CD8-positive, alpha-beta memory T cell (primary cell): ENCODE data around the gene PPP6C. TPM values are rescaled to one million over a fixed set of nuclear protein-coding genes. Genes with fewer than 3 reads are reported as not detected.
"Not testable (repeated sequence)": the region's sequence is repeated elsewhere in the genome, so short reads cannot be mapped to it uniquely, and the experiment has no call there.

ENCODE experiments used
- CTCF ChIA-PET: fragments of 350-600 bp; sonication (Branson Sonifier 250); formaldehyde crosslinking; loops from one replicate; lab custom pipeline; 2021; ENCODE audit warnings: antibody characterized with exemption; lab: Charles Lee
- POLR2A ChIA-PET: fragments of 350-600 bp; sonication (Branson Sonifier 250); formaldehyde crosslinking; loops from one replicate; lab custom pipeline; 2021; ENCODE audit warnings: antibody characterized with exemption; lab: Charles Lee
- DNase-seq, 5 donors: peaks; one replicate each; pipeline versions ENCODE4 v3.0.0 to v3.0.0-alpha.2; 2020 to 2022; ENCODE audit warnings: mixed read lengths in 1 of 5
- H3K27ac ChIP-seq: one replicate; pipeline ENCODE4 v1.7.0; 2013; ENCODE audit warnings: low read depth, mild to moderate bottlenecking, low read length, moderate library complexity
- H3K27me3 ChIP-seq: 2 replicates; pipeline ENCODE4 v1.7.0; 2013; ENCODE audit warnings: low read length, mild to moderate bottlenecking; ENCODE audit not compliant: insufficient read depth, poor library complexity, severe bottlenecking
- H3K36me3 ChIP-seq: 2 replicates; pipeline ENCODE4 v1.7.0; 2013; ENCODE audit warnings: mild to moderate bottlenecking, low read length, moderate library complexity; ENCODE audit not compliant: insufficient read depth
- H3K4me1 ChIP-seq: 2 replicates; pipeline ENCODE4 v1.7.0; 2013; ENCODE audit warnings: mild to moderate bottlenecking, low read length, moderate library complexity; ENCODE audit not compliant: insufficient read depth
- H3K4me3 ChIP-seq: 2 replicates; pipeline ENCODE4 v1.7.0; 2013; ENCODE audit warnings: mild to moderate bottlenecking, low read length
- H3K9me3 ChIP-seq: 2 replicates; pipeline ENCODE4 v1.7.0; 2013; ENCODE audit warnings: mild to moderate bottlenecking, low read length
- H3K27ac Mint-ChIP-seq, 8 donors: one replicate each; pipeline ENCODE4 v1.8.0; 2020 to 2021; ENCODE audit warnings: mixed read lengths in 8 of 8, mild to moderate bottlenecking in 6 of 8, inconsistent platforms in 3 of 8, moderate library complexity in 3 of 8
- H3K27me3 Mint-ChIP-seq, 2 donors: one replicate each; pipeline ENCODE4 v1.8.0; 2020 to 2021; ENCODE audit warnings: mixed read lengths in 2 of 2, mild to moderate bottlenecking in 1 of 2, moderate library complexity in 1 of 2
- H3K36me3 Mint-ChIP-seq, 3 donors: one replicate each; pipeline ENCODE4 v1.8.0; 2020 to 2021; ENCODE audit warnings: mixed read lengths in 3 of 3, inconsistent platforms in 1 of 3, mild to moderate bottlenecking in 1 of 3
- H3K4me1 Mint-ChIP-seq, 3 donors: one replicate each; pipeline ENCODE4 v1.8.0; 2020 to 2021; ENCODE audit warnings: mixed read lengths in 3 of 3, inconsistent platforms in 1 of 3, mild to moderate bottlenecking in 1 of 3
- H3K4me3 Mint-ChIP-seq, 7 donors: one replicate each; pipeline ENCODE4 v1.8.0; 2020 to 2021; ENCODE audit warnings: mixed read lengths in 7 of 7, mild to moderate bottlenecking in 6 of 7, moderate library complexity in 4 of 7, inconsistent platforms in 2 of 7
- H3K9me3 Mint-ChIP-seq, 5 donors: one replicate each; pipeline ENCODE4 v1.8.0; 2020 to 2022; ENCODE audit warnings: mixed read lengths in 5 of 5, mild to moderate bottlenecking in 3 of 5, moderate library complexity in 2 of 5, inconsistent platforms in 1 of 5
- polyA plus RNA-seq: library from polyadenylated mRNA; unstranded; fragments of 300-500 nt; fragmentation: Illumina TruSeq; gene quantifications from one replicate; pipeline ENCODE4 v1.2.3, GENCODE V29; 2021
- total RNA-seq, 2 experiments: library from RNA; stranded (reverse); gene quantifications; one replicate each; pipeline ENCODE4 v1.2.3, GENCODE V29; 2021

PPP6C gene
- total RNA-seq (10 to 100 TPM; 48.9 to 50.5 TPM), polyA plus RNA-seq (56.2 TPM)

DNA sequence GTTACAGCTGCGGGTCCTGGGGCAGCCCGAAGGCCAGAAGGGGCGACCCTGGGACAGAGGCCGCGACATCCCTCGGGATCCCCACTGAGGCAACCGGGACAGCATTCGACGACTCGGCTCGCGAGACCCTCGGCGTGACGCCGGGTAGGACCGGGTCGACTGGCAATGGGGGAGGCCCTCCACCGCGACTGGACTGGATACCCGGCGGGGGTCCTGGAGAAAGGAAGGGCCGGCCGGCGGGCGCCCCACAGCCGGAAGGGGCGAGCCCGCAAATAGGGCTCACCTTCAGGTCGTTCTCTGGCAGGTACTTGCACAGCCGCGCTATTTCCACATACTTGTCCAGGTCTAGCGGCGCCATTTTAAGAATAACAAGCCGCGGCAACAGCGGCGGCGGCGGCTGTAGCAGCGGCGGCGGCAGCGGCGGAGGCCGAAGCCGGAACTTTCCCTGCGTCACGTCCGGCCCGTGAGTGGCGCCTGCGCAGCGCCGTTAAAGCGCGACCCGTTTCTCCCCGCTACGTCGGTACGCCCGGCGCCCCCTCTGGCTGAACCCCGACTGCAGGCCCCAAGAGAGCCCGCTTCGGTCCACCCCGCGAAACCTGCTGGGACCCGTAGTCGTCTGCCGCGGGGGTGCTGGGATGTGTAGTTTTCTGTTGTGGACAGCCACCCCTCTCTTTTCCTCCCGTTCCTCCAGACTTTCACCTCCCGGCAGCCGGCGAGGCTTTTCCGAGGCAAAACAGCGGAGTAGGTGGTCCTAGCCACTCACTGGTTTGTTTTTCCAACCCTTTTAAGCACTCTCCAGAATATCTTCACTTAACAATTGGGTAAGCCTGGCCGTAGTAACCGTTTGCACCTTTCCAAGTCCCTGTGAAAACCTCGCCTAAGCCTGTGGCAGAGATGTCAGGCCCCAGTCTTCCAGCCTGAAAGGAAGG, at the start of gene PPP6C:
Gene PPP6C (minus strand): TSS at position 443 of the 929 bp plus-strand sequence. CDS start 85 bp downstream, at position 358.
- Histone ChIP-seq H3K9me3 (no peaks in the 10 kb centered on the region), H3K4me1 (peaks cover 64% of the 10 kb centered on the region), H3K36me3 (no peaks in the 10 kb centered on the region), H3K27me3 (no peaks in the 10 kb centered on the region), H3K27ac (peak within 1 kb of the TSS; percentile 97), H3K4me3 (peak within 1 kb of the TSS; percentile 98)
- H3K4me3 Mint-ChIP-seq, result peak within 1 kb of the TSS; percentile 94 to 98 (median 97)
- H3K27ac Mint-ChIP-seq, result peak within 1 kb of the TSS; percentile 89 to 99 (median 96)
- DNase-seq, result peak; percentile 96 to 98 (median 97)
- peaks cover 41 to 84% (median 71%) of the 10 kb centered on the region in 3 donors for H3K4me1 Mint-ChIP-seq
- no peaks in the 10 kb centered on the region for H3K9me3 Mint-ChIP-seq
- POLR2A ChIA-PET, result interaction anchor here (1.0 to 1.9 kb wide), 4 partner anchors 10 to 52 kb away, joined by 3 to 11 read pairs (median 9); partner anchors contain the start of gene HSPA5
- no peaks in the 10 kb centered on the region for H3K27me3 Mint-ChIP-seq
- H3K36me3 Mint-ChIP-seq, result peaks cover 0 to 26% (median 0%) of the 10 kb centered on the region in 3 donors
- CTCF ChIA-PET, result interaction anchor here (1.1 to 1.3 kb wide), 2 partner anchors 10 to 51 kb away, joined by 4 to 7 read pairs; partner anchors contain the start of genes HSPA5 and RABEPK

DNA sequence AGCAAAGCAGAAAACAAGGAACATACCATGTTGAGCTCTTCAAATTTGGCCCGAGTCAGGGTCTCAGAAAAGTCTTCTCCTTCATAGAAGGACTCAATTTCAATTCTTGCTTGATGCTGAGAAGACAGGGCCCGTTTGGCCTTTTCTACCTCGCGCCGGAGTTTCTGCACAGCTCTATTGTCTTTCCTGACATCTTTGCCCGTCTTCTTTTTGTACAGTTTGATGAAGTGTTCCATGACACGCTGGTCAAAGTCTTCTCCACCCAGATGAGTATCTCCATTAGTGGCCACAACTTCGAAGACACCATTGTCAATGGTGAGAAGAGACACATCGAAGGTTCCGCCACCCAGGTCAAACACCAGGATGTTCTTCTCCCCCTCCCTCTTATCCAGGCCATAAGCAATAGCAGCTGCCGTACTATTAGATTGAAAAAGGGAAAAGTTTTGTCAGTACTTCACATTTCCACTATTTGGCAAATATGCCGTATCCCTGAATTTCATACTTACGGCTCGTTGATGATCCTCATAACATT, 49.4 kb upstream of the PPP6C start:
- peak overlapping the region; percentile 99 for H3K27ac ChIP-seq

GRCh38 chr9:125238127-125238914, 48.7 kb upstream of the PPP6C start:
- no peak overlapping the region for H3K4me3 ChIP-seq
- peaks cover 62% of the 10 kb centered on the region for H3K4me1 ChIP-seq
- Mint-ChIP-seq H3K36me3 (peaks cover 19 to 84% (median 30%) of the 10 kb centered on the region in 3 donors), H3K4me1 (peaks cover 59 to 70% (median 59%) of the 10 kb centered on the region in 3 donors), H3K27ac (peak overlapping the region; percentile 33 to 99 (median 72)), H3K27me3 (peaks cover 0 to 13% of the 10 kb centered on the region in 2 donors), H3K4me3 (peak overlapping the region; percentile 92 to 99 (median 95)), H3K9me3 (no peaks in the 10 kb centered on the region)
- H3K27me3 ChIP-seq, result no peaks in the 10 kb centered on the region
- no peak overlapping the region for H3K27ac ChIP-seq
- ChIA-PET POLR2A (no interaction called here), CTCF (interaction anchor here (0.8 kb wide), 1 partner anchor 98 kb away, joined by 3 read pairs; no protein-coding TSS in a partner anchor)
- no peaks in the 10 kb centered on the region for H3K9me3 ChIP-seq
- DNase-seq, result peak in 1 of 5 donors; percentile 5
- H3K36me3 ChIP-seq, result peaks cover 52% of the 10 kb centered on the region

More for the DNA sequence above, 49.4 kb upstream of the PPP6C start:
- DNase-seq, result peak in 1 of 5 donors; percentile 11
- peaks cover 62% of the 10 kb centered on the region for H3K4me1 ChIP-seq
- Mint-ChIP-seq H3K36me3 (peaks cover 19 to 78% (median 27%) of the 10 kb centered on the region in 3 donors), H3K27me3 (peaks cover 0 to 13% of the 10 kb centered on the region in 2 donors), H3K4me1 (peaks cover 59 to 70% (median 59%) of the 10 kb centered on the region in 3 donors), H3K4me3 (peak overlapping the region; percentile 92 to 99 (median 95)), H3K9me3 (no peaks in the 10 kb centered on the region), H3K27ac (peak overlapping the region in 7 of 8 donors; percentile 33 to 99 (median 51))
- H3K36me3 ChIP-seq, result peaks cover 45% of the 10 kb centered on the region
- POLR2A ChIA-PET, result no interaction called here
- H3K4me3 ChIP-seq, result peak overlapping the region; percentile 25
- H3K9me3 ChIP-seq, result no peaks in the 10 kb centered on the region
- H3K27me3 ChIP-seq, result no peaks in the 10 kb centered on the region
- CTCF ChIA-PET, result no interaction called here

DNA sequence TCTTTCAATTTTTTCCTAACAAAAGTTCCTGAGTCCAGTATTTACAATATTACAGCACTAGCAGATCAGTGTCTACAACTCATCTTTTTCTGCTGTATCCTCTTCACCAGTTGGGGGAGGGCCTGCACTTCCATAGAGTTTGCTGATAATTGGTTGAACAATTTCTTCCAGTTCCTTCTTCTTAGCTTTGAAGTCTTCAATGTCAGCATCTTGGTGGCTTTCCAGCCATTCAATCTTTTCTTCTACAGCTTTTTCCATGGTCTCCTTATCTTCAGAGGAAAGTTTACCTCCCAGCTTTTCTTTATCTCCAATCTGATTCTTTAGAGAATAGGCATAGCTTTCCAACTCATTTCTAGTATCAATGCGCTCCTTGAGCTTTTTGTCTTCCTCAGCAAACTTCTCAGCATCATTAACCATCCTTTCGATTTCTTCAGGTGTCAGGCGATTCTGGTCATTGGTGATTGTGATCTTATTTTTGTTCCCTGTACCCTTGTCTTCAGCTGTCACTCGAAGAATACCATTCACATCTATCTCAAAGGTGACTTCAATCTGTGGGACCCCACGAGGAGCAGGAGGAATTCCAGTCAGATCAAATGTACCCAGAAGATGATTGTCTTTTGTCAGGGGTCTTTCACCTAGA, 47.0 kb upstream of the PPP6C start:
- peak overlapping the region; percentile 15 to 94 (median 57) for H3K4me3 Mint-ChIP-seq
- H3K9me3 ChIP-seq, H3K9me3 Mint-ChIP-seq, CTCF ChIA-PET, H3K27ac ChIP-seq, H3K27me3 ChIP-seq, H3K4me3 ChIP-seq: not testable (repeated sequence)
- H3K27me3 Mint-ChIP-seq, result peaks cover 0 to 12% of the 10 kb centered on the region in 2 donors
- Histone ChIP-seq H3K4me1 (peaks cover 52% of the 10 kb centered on the region), H3K36me3 (peaks cover 53% of the 10 kb centered on the region)
- peaks cover 51 to 62% (median 51%) of the 10 kb centered on the region in 3 donors for H3K4me1 Mint-ChIP-seq
- peaks cover 19 to 89% (median 32%) of the 10 kb centered on the region in 3 donors for H3K36me3 Mint-ChIP-seq
- peak in 1 of 5 donors; percentile 3 for DNase-seq
- POLR2A ChIA-PET, result interaction anchor here (0.6 to 1.2 kb wide), 2 partner anchors 25 to 61 kb away, joined by 3 to 12 read pairs; partner anchors contain the start of gene GAPVD1
- H3K27ac Mint-ChIP-seq, result peak overlapping the region in 6 of 8 donors; percentile 14 to 84 (median 69)

DNA sequence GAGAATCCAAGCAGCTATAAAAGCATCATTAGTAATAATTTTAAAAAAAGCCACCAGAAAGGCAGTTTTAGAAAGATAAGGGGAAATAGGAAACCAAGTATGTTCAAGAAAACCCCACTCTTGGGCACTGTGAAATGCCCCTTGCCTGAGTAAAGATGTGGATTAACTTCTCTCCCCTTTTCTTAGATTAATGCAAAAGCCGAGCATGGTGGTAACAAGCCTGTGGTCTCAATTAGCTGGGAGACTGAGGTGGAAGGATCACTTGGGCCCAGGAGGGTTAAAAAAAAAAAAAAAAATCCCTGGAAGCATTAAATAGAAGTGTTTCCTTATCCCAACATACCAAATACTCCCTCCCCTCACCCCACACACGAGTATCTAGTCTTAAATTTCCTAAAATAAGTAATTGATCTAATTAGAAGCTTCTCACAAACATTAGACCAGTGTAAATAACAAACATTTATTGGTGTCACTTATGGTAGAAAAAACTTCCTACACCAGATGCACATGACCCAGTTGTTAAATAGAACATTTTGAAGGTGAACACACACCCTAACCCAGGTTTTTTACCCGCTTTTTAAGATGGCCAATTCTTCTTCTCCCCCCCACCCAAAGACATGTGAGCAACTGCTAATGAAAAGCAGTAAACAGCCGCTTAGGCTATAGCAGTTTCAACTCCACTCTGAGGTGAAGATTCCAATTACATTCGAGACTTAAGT, 46.4 kb upstream of the PPP6C start:
- Histone ChIP-seq H3K4me1 (peaks cover 51% of the 10 kb centered on the region), H3K4me3 (peak overlapping the region; percentile 0), H3K9me3 (no peaks in the 10 kb centered on the region), H3K36me3 (peaks cover 53% of the 10 kb centered on the region), H3K27ac (no peak overlapping the region), H3K27me3 (no peaks in the 10 kb centered on the region)
- Mint-ChIP-seq H3K9me3 (no peaks in the 10 kb centered on the region), H3K36me3 (peaks cover 19 to 87% (median 32%) of the 10 kb centered on the region in 3 donors), H3K27ac (peak overlapping the region; percentile 61 to 84 (median 69)), H3K4me1 (peaks cover 46 to 59% (median 51%) of the 10 kb centered on the region in 3 donors), H3K4me3 (peak overlapping the region in 6 of 7 donors; percentile 13 to 94 (median 60)), H3K27me3 (peaks cover 0 to 6% of the 10 kb centered on the region in 2 donors)
- ChIA-PET CTCF (no interaction called here), POLR2A (interaction anchor here (0.6 kb wide), 1 partner anchor 62 kb away, joined by 12 read pairs; no protein-coding TSS in a partner anchor)
- DNase-seq, result peak in 1 of 5 donors; percentile 17

DNA sequence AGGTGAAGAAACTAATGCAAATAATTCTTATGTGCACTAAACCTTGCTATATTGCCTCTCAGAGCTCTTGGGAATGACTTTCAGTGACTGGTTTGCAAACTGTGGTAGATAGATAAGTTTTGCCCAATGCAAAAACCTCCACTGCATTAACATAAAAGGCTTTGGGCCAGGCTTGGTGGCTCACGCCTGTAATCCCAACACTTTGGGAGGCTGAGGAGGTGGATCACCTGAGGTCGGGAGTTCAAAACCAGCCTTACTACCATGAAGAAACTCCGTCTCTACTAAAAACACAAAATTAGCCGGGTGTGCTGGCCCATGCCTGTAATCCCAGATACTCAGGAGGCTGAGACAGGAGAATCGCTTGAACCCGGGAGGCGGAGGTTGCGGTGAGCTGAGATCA, 44.5 kb upstream of the PPP6C start:
- CTCF ChIA-PET, result not testable (repeated sequence)
- peaks cover 18 to 83% (median 35%) of the 10 kb centered on the region in 3 donors for H3K36me3 Mint-ChIP-seq
- POLR2A ChIA-PET, result interaction anchor here (0.6 kb wide), 1 partner anchor 15 kb away, joined by 4 read pairs; no protein-coding TSS in a partner anchor

More for the DNA sequence above, 44.5 kb upstream of the PPP6C start:
- not testable (repeated sequence) for H3K27me3 ChIP-seq, H3K27ac ChIP-seq, H3K9me3 ChIP-seq, H3K9me3 Mint-ChIP-seq, DNase-seq, H3K4me3 Mint-ChIP-seq, H3K4me3 ChIP-seq, H3K27me3 Mint-ChIP-seq
- Mint-ChIP-seq H3K4me1 (peaks cover 39 to 46% (median 40%) of the 10 kb centered on the region in 3 donors), H3K27ac (peak overlapping the region in 3 of 8 donors; percentile 14 to 72 (median 36))
- Histone ChIP-seq H3K36me3 (peaks cover 49% of the 10 kb centered on the region), H3K4me1 (peaks cover 39% of the 10 kb centered on the region)
